ENCODE results near the gene PAQR8. TPM values are rescaled to one million over a fixed set of nuclear protein-coding genes. Genes with fewer than 3 reads are reported as not detected.

Gene PAQR8
- total RNA-seq, 1 experiment from 2014 or later = 3.0 TPM

GRCh38 chr6:52424513-52424912 is 62.6 kb downstream of the PAQR8 start:
- no peak overlapping the region for H3K4me3 Mint-ChIP-seq

More at GRCh38 chr6:52424513-52424912, 62.6 kb downstream of the PAQR8 start:
- H3K27me3 ChIP-seq (ENCODE audit: insufficient read depth, low read length) = no peaks in the 10 kb centered on the region
- H4K5ac ChIP-seq (ENCODE audit: insufficient read length, low read depth, low read length) = no peak overlapping the region
- H3K27ac Mint-ChIP-seq = no peak overlapping the region
- DNase-seq = no peak
- peaks cover 0 to 10% of the 10 kb centered on the region in 2 experiments; a peak in 2 of 4 replicates for H3K4me1 Mint-ChIP-seq
- peaks cover 10% of the 10 kb centered on the region for H3K23me2 ChIP-seq (ENCODE audit: insufficient read length, low read depth, low read length, poor library complexity, severe bottlenecking)
- no peak overlapping the region for H2BK15ac ChIP-seq (ENCODE audit: low read depth, low read length)
- H3K9ac ChIP-seq (ENCODE audit: extremely low read depth, insufficient read length, low read length) = no peak overlapping the region
- no peak overlapping the region for H3K56ac ChIP-seq (ENCODE audit: insufficient read length, low read depth, low read length)
- no peaks in the 10 kb centered on the region for H3K9me3 ChIP-seq (ENCODE audit: control insufficient read depth, low read depth, low read length)
- H2BK5ac ChIP-seq (ENCODE audit: insufficient read length, low read length) = no peak overlapping the region
- no peaks in the 10 kb centered on the region for H4K20me1 ChIP-seq (ENCODE audit: control insufficient read depth, insufficient read depth, insufficient read length)
- H2BK12ac ChIP-seq (ENCODE audit: insufficient read length, low read depth, low read length) = no peak overlapping the region
- peaks cover 2% of the 10 kb centered on the region; the same call in 1 of the 2 replicates for H3K4me1 ChIP-seq (ENCODE audit: insufficient read depth, low read length)
- H3K79me1 ChIP-seq (ENCODE audit: insufficient read depth, low read depth, low read length, poor library complexity, severe bottlenecking) = no peaks in the 10 kb centered on the region
- H4K8ac ChIP-seq (replicated peaks; ENCODE audit: insufficient read length, low read depth, low read length) = no peak overlapping the region
- H3K18ac ChIP-seq (ENCODE audit: insufficient read length, low read depth, low read length) = no peak overlapping the region
- no peak overlapping the region for H2BK120ac ChIP-seq (ENCODE audit: low read depth, low read length, poor library complexity, severe bottlenecking)
- no peak for TF ChIP-seq CTCF (conservative IDR thresholded peaks at IDR 0.05)
- no peak overlapping the region for H2AK5ac ChIP-seq (ENCODE audit: insufficient read length, low read length)
- peak overlapping the region; percentile 20 for H3K27ac ChIP-seq (ENCODE audit: insufficient read length, low read depth, low read length)
- no peaks in the 10 kb centered on the region for H3K79me2 ChIP-seq (ENCODE audit: insufficient read depth, low read length)
- H3K4me2 ChIP-seq (ENCODE audit: insufficient read depth, insufficient read length, low read length) = no peak overlapping the region
- H4K91ac ChIP-seq (ENCODE audit: insufficient read length, low read depth, low read length) = no peak overlapping the region
- no peak overlapping the region for H3T11ph ChIP-seq (ENCODE audit: low read length)
- H3K9me3 Mint-ChIP-seq = no peaks in the 10 kb centered on the region
- no peaks in the 10 kb centered on the region for H3K27me3 Mint-ChIP-seq (ENCODE audit: low read depth)
- H3K36me3 Mint-ChIP-seq (ENCODE audit: insufficient read depth in 1 of 3, low read depth in 3 of 3) = no peaks in the 10 kb centered on the region
- no CpG with 5 or more reads among the region's 2 CpGs for WGBS (ENCODE audit: extremely low coverage, insufficient read length, low lambda C conversion rate)
- no peak overlapping the region for H2BK20ac ChIP-seq (ENCODE audit: low read depth, low read length, poor library complexity, severe bottlenecking)
- no peak overlapping the region for H3K23ac ChIP-seq (ENCODE audit: insufficient read length, low read depth, low read length)
- H2AFZ ChIP-seq (ENCODE audit: low read length) = no peak overlapping the region
- H3K4ac ChIP-seq (ENCODE audit: low read depth, low read length) = no peak overlapping the region
- no peak overlapping the region for H3K14ac ChIP-seq (ENCODE audit: insufficient read depth, low read length)

Measured in H9 (cell line).